SU-DHL-6 (cell line): ENCODE data around the gene PFKL.

ENCODE experiments used
- H2AFZ ChIP-seq: fragments of 200-600 bp; sonication (generic); 2 replicates; pipeline ENCODE4 v1.6.1; 2014; ENCODE audit warnings: low read depth, mild to moderate bottlenecking, moderate library complexity, mixed read lengths, antibody characterized with exemption, low read length; ENCODE audit not compliant: severe bottlenecking
- H3F3A ChIP-seq: fragments of 200-600 bp; shearing (Covaris generic); 2 replicates; pipeline ENCODE4 v1.6.0; 2016; ENCODE audit warnings: antibody characterized with exemption, mild to moderate bottlenecking; ENCODE audit not compliant: insufficient read depth
- H3K27ac ChIP-seq: fragments of 200-600 bp; sonication (generic); 2 replicates; pipeline ENCODE4 v1.5.1; 2016; ENCODE audit warnings: low read depth, mild to moderate bottlenecking, low read length, moderate library complexity, mixed read lengths
- H3K27me3 ChIP-seq: fragments of 200-600 bp; sonication (generic), shearing (Covaris generic); 2 replicates; pipeline ENCODE4 v1.6.0; 2014; ENCODE audit warnings: mild to moderate bottlenecking, low read length
- H3K36me3 ChIP-seq: fragments of 200-600 bp; sonication (generic); 2 replicates; pipeline ENCODE4 v1.6.1; 2014; ENCODE audit warnings: mild to moderate bottlenecking, low read length, mixed read lengths
- H3K4me2 ChIP-seq: fragments of 300-600, 200-600 bp; shearing (Covaris generic), sonication (generic); 2 replicates; pipeline ENCODE4 v1.6.0; 2014; ENCODE audit warnings: low read length, low read depth, mild to moderate bottlenecking; ENCODE audit not compliant: poor library complexity, severe bottlenecking
- H3K4me3 ChIP-seq: fragments of 200-600 bp; sonication (generic); 2 replicates; pipeline ENCODE4 v1.5.1; 2014; ENCODE audit warnings: antibody characterized with exemption, low read length, mild to moderate bottlenecking, mixed read lengths; ENCODE audit not compliant: insufficient read depth, poor library complexity, severe bottlenecking
- H3K79me2 ChIP-seq: fragments of 200-600 bp; sonication (generic); 2 replicates; pipeline ENCODE4 v1.6.1; 2014; ENCODE audit warnings: mild to moderate bottlenecking, low read length, moderate library complexity; ENCODE audit not compliant: insufficient read depth
- H3K9ac ChIP-seq: fragments of 200-600 bp; sonication (generic); 2 replicates; pipeline ENCODE4 v1.7.0; 2014; ENCODE audit warnings: mild to moderate bottlenecking, low read length
- H3K9me2 ChIP-seq: fragments of 200-600 bp; sonication (generic); replicated peaks from 2 replicates; pipeline ENCODE4 v1.6.1; 2014; ENCODE audit warnings: low read length; ENCODE audit not compliant: insufficient read depth
- H3K9me3 ChIP-seq: fragments of 200-600 bp; sonication (generic); 2 replicates; pipeline ENCODE4 v1.6.1; 2014; ENCODE audit warnings: low read length, mixed read lengths; ENCODE audit not compliant: insufficient read depth
- H4K20me1 ChIP-seq: fragments of 200-600 bp; sonication (generic); 2 replicates; pipeline ENCODE4 v1.6.1; 2014; ENCODE audit warnings: low read depth, mild to moderate bottlenecking, antibody characterized with exemption, low read length, moderate library complexity, mixed read lengths
- CTCF ChIP-seq: fragments of 200-600 bp; sonication (generic); IDR thresholded peaks from one replicate; pipeline ENCODE4 v1.5.1; 2017; ENCODE audit warnings: antibody characterized with exemption, mild to moderate bottlenecking, low read length, moderate library complexity; ENCODE audit not compliant: insufficient read depth, poor library complexity, severe bottlenecking
- EZH2phosphoT487 ChIP-seq: fragments of 200-600 bp; sonication (generic), shearing (Covaris generic); conservative IDR thresholded peaks from 2 replicates; pipeline ENCODE4 v1.6.1; 2018; ENCODE audit warnings: mild to moderate bottlenecking, antibody characterized with exemption, low read length, moderate library complexity, mixed read lengths

PFKL gene

GRCh38 chr21:44350773-44351481 lies 51.1 kb downstream of the PFKL start:
- H3K9ac ChIP-seq, result no peak overlapping the region
- H3K9me2 ChIP-seq, result no peaks in the 10 kb centered on the region
- no peaks in the 10 kb centered on the region for H3F3A ChIP-seq
- no peaks in the 10 kb centered on the region for H4K20me1 ChIP-seq
- no peaks in the 10 kb centered on the region for H3K79me2 ChIP-seq
- H3K4me2 ChIP-seq, result no peak overlapping the region
- no peaks in the 10 kb centered on the region for H3K36me3 ChIP-seq
- no peak overlapping the region for H2AFZ ChIP-seq
- no peaks in the 10 kb centered on the region for H3K27me3 ChIP-seq
- H3K27ac ChIP-seq, result no peak overlapping the region
- TF ChIP-seq CTCF (no peak), EZH2phosphoT487 (no peak)
- no peaks in the 10 kb centered on the region for H3K9me3 ChIP-seq
- H3K4me3 ChIP-seq, result no peak overlapping the region

DNA sequence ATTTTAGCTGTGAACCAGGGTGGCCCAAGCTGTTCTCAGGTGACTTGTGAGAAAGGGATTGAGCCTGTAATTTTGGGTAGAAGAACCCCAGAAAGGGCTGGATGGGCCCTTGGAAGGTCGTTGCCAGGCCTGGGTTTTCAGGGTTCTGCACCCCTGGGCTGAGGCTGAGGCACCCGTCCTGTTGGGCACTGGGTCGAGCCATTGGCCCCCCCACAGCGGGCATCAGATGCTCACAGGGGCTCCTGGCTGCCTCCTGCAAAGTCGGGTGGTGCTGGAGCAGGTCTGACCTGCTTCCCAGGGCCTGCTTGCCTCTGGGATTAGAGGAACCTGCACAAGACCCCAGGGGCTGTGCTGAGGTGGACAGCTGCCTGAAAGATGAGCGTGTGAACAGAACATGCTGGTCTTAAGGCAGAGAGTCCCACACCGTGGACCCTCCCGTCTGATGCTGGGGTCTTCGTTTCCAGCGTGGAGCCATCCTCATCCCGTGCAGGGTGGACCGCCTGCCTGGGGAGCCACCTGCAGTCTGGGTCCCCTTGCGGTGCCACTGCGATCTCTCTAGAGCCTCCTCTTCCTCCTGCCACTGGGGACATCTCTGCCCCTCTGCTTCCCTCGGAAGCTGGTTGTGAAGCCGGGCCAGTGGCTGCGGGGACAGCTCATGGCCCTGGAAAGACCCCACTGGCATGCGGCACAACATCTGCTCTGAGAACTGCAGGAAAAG lies 51.8 kb downstream of the PFKL start:
- Histone ChIP-seq H3K4me3 (no peak overlapping the region), H4K20me1 (no peaks in the 10 kb centered on the region), H3K79me2 (no peaks in the 10 kb centered on the region), H3K4me2 (no peak overlapping the region), H3K36me3 (no peaks in the 10 kb centered on the region), H3K9me3 (no peaks in the 10 kb centered on the region), H3K27ac (no peak overlapping the region), H3K9me2 (no peaks in the 10 kb centered on the region), H3K27me3 (no peaks in the 10 kb centered on the region), H3F3A (no peaks in the 10 kb centered on the region), H3K9ac (no peak overlapping the region), H2AFZ (no peak overlapping the region)
- TF ChIP-seq EZH2phosphoT487, result no peak
- TF ChIP-seq CTCF, result no peak

DNA sequence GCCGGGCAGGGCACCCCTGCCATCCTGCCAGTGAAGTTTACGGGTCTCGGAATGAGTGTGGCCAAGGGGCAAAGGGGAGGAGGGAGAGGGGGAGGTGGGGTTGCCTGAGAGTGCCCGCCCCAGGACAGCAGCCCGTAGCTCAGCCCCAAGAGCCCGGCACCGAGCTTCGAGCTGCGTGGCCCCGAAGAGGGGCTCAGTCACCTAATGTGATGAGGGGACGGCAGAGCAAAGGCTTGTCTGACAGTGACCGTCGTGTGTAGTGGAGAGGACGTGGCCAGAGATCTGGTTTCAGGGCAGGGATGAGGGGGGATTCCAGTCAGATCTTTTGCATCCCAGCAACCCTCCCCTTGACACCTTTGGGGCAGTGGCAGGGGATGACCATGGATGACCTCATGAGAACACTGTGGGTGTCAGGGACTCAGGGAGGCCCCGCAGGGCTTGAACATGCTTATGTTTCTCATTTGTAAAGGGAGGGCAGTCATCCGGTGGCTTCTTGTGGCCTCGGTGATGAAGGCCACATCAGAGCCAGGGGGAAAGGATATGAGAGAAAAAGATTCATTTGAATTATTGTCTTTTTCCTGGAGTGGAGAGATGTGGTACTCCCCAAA lies 52.5 kb downstream of the PFKL start:
- Histone ChIP-seq H3K27me3 (no peaks in the 10 kb centered on the region), H2AFZ (no peak overlapping the region), H3K36me3 (no peaks in the 10 kb centered on the region), H3K79me2 (no peaks in the 10 kb centered on the region), H3K9me3 (no peaks in the 10 kb centered on the region), H3K9ac (no peak overlapping the region), H3K27ac (no peak overlapping the region), H3K4me2 (no peak overlapping the region), H3F3A (no peaks in the 10 kb centered on the region), H3K9me2 (no peaks in the 10 kb centered on the region), H3K4me3 (no peak overlapping the region), H4K20me1 (no peaks in the 10 kb centered on the region)
- TF ChIP-seq CTCF, result no peak
- TF ChIP-seq EZH2phosphoT487, result no peak
